ENCODE data around the gene RNF43.

DNA sequence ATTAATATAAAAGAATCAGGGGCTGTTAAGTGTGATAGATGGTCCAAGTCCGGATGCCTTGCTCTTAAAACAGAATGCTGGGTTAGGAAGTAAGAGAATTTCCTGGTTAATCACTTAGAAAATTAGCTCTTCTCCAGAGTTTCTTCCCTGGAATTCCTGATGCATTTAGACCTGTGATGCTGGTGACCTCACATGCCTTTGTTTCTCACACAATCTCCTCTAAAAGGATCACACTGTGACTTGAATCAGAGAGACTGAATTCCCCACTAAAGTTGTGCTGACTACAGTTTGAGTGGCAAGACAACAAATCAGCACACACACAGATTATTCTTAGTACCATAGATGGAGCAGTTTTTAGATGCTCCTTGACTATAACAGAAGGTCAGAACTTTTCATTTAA is 4.4 kb upstream of the RNF43 start:
- TF ChIP-seq, protein P1, sequence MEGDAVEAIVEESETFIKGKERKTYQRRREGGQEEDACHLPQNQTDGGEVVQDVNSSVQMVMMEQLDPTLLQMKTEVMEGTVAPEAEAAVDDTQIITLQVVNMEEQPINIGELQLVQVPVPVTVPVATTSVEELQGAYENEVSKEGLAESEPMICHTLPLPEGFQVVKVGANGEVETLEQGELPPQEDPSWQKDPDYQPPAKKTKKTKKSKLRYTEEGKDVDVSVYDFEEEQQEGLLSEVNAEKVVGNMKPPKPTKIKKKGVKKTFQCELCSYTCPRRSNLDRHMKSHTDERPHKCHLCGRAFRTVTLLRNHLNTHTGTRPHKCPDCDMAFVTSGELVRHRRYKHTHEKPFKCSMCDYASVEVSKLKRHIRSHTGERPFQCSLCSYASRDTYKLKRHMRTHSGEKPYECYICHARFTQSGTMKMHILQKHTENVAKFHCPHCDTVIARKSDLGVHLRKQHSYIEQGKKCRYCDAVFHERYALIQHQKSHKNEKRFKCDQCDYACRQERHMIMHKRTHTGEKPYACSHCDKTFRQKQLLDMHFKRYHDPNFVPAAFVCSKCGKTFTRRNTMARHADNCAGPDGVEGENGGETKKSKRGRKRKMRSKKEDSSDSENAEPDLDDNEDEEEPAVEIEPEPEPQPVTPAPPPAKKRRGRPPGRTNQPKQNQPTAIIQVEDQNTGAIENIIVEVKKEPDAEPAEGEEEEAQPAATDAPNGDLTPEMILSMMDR (IDR thresholded peaks at IDR 0.05): no peak
- no peak for TF ChIP-seq POLR2A (IDR thresholded peaks at IDR 0.05)

Measured in sigmoid colon (tissue), 3 donors.